ENCODE results near the gene SV2B. TPM values are rescaled to one million over a fixed set of nuclear protein-coding genes. Genes with fewer than 3 reads are reported as not detected.

SV2B gene
- total and polyA plus RNA-seq, 2 experiments from 2014 or later = 0.17 to 2.2 TPM

DNA sequence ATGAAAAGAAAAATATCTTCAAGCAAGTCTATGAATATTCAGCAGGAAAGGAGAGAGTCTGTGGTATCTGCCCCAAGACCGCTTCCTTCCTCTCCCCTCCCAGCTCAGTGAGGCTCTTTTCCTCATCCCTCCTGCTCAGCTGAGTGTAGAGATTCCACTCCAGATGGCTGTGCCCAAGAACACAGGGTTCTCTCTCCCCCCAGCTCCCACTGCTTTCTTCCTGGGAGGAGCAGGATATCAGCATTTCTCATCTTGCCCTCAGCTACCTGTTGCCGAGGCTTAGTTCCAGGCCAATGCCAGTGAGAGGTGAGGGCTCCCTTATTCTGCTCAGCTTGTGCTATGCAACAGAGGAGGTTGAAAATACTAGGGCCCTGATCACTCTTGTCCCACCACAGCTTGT lies 211.9 kb downstream of the SV2B start:
- Histone ChIP-seq H4K20me1 (ENCODE audit: insufficient read depth, poor library complexity, severe bottlenecking) (no peaks in the 10 kb centered on the region), H3K27me3 (peaks cover 2% of the 10 kb centered on the region), H3K4me1 (ENCODE audit: insufficient read depth) (no peaks in the 10 kb centered on the region), H3K9me2 (replicated peaks; ENCODE audit: insufficient read depth) (no peaks in the 10 kb centered on the region), H3K4me2 (no peak overlapping the region), H3K9me3 (ENCODE audit: low read depth) (no peaks in the 10 kb centered on the region), H3K36me3 (replicated peaks; ENCODE audit: insufficient read depth, low read depth) (no peaks in the 10 kb centered on the region), H3K27ac (no peak overlapping the region), H3K4me3 (no peak overlapping the region), H2AFZ (no peak overlapping the region), H3K79me2 (no peaks in the 10 kb centered on the region)
- 87% methylated on average over 2 of the region's 2 CpGs for WGBS (ENCODE audit: low lambda C conversion rate, missing lambda C conversion rate)
- TF ChIP-seq, protein P1, sequence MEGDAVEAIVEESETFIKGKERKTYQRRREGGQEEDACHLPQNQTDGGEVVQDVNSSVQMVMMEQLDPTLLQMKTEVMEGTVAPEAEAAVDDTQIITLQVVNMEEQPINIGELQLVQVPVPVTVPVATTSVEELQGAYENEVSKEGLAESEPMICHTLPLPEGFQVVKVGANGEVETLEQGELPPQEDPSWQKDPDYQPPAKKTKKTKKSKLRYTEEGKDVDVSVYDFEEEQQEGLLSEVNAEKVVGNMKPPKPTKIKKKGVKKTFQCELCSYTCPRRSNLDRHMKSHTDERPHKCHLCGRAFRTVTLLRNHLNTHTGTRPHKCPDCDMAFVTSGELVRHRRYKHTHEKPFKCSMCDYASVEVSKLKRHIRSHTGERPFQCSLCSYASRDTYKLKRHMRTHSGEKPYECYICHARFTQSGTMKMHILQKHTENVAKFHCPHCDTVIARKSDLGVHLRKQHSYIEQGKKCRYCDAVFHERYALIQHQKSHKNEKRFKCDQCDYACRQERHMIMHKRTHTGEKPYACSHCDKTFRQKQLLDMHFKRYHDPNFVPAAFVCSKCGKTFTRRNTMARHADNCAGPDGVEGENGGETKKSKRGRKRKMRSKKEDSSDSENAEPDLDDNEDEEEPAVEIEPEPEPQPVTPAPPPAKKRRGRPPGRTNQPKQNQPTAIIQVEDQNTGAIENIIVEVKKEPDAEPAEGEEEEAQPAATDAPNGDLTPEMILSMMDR (IDR thresholded peaks at IDR 0.05; ENCODE audit: poor library complexity) = no peak
- TF ChIP-seq EZH2phosphoT487 (IDR thresholded peaks at IDR 0.05; ENCODE audit: low read depth, severe bottlenecking, unreplicated experiment) (no peak), EZH2 (IDR thresholded peaks at IDR 0.05; ENCODE audit: borderline replicate concordance) (no peak)
- no peak for DNase-seq (ENCODE audit: low spot score)

DNA sequence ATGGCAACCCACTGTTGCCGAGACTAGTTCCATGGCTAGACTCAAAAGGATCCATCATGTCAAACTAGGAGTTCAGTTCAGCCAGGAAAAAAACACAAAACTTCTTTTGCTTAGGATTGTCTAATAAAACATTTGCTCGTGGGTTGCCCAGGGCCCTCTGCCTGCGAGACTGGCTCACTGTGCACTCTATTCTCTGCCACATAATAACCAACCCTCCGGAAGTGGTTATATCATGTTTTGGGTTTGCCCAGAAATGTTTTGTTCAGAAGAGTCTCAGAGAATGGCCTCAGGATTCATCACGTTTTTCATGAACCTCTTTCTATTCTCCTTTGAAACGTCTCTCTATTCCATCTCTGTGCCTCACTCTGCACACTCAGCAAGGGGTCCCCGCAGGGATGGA lies 216.1 kb downstream of the SV2B start:
- Histone ChIP-seq H3K79me2 (no peaks in the 10 kb centered on the region), H4K20me1 (ENCODE audit: insufficient read depth, poor library complexity, severe bottlenecking) (no peaks in the 10 kb centered on the region), H3K27me3 (no peaks in the 10 kb centered on the region), H3K4me1 (ENCODE audit: insufficient read depth) (no peaks in the 10 kb centered on the region), H3K9me3 (ENCODE audit: low read depth) (no peaks in the 10 kb centered on the region), H3K4me3 (no peak overlapping the region), H3K27ac (no peak overlapping the region), H3K36me3 (replicated peaks; ENCODE audit: insufficient read depth, low read depth) (no peaks in the 10 kb centered on the region), H3K4me2 (no peak overlapping the region), H2AFZ (no peak overlapping the region), H3K9me2 (replicated peaks; ENCODE audit: insufficient read depth) (no peaks in the 10 kb centered on the region)
- 80% methylated on average over 7 of the region's 7 CpGs for WGBS (ENCODE audit: low lambda C conversion rate, missing lambda C conversion rate)
- DNase-seq (ENCODE audit: low spot score) = no peak
- TF ChIP-seq, protein P1 (IDR thresholded peaks at IDR 0.05; ENCODE audit: poor library complexity) = no peak
- no peak for TF ChIP-seq EZH2 (IDR thresholded peaks at IDR 0.05; ENCODE audit: borderline replicate concordance)
- no peak for TF ChIP-seq EZH2phosphoT487 (IDR thresholded peaks at IDR 0.05; ENCODE audit: low read depth, severe bottlenecking, unreplicated experiment)

DNA sequence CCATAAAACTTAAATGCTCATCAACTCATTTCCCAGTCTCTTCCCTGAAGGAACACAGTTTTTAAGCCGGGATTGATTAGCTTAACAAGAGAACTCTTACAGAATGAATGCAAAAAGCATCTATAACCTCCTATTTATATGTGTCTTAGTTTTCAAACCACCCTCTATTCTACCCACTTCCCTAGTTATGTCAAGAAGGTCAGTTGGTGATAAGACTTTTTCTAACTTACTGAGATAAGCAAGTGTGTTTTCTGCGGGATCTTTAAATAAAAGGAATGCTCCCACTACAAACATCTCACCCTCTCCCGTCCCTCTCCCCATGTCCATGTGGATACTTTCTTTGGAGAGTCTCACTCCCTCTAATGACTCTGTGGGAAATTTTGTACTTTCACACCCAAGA lies 218.5 kb downstream of the SV2B start:
- no peaks in the 10 kb centered on the region for H3K27me3 ChIP-seq
- no peak for TF ChIP-seq EZH2phosphoT487 (IDR thresholded peaks at IDR 0.05; ENCODE audit: low read depth, severe bottlenecking, unreplicated experiment)
- TF ChIP-seq, protein P1 (IDR thresholded peaks at IDR 0.05; ENCODE audit: poor library complexity) = no peak
- no peak for TF ChIP-seq EZH2 (IDR thresholded peaks at IDR 0.05; ENCODE audit: borderline replicate concordance)

DNA sequence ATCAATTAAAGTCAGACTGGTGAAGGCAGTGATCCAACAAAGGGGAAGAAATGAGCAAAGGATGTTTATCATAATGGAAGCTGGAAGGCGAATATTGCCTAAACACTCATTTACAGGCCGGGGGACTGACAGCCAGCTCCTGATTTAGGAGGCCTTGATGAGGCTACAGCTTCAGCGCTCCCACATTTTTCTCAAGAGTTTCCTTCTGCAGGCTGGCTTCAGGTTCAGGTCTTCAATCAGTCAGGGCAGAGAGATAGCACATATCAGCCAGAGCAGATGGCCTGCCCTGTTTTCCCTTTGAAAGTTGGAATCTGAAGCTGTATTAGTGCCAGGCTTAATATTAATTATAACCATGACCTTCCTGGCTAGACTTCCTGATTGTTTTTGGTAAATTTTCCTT lies 218.9 kb downstream of the SV2B start:
- H2AFZ ChIP-seq = no peak overlapping the region
- H3K27me3 ChIP-seq = no peaks in the 10 kb centered on the region
- no peaks in the 10 kb centered on the region for H3K9me3 ChIP-seq (ENCODE audit: low read depth)
- no peaks in the 10 kb centered on the region for H3K36me3 ChIP-seq (replicated peaks; ENCODE audit: insufficient read depth, low read depth)
- H3K27ac ChIP-seq = no peak overlapping the region
- H3K4me2 ChIP-seq = no peak overlapping the region
- H3K4me1 ChIP-seq (ENCODE audit: insufficient read depth) = no peaks in the 10 kb centered on the region
- 91% methylated on average over 3 of the region's 3 CpGs for WGBS (ENCODE audit: low lambda C conversion rate, missing lambda C conversion rate)
- TF ChIP-seq EZH2phosphoT487 (IDR thresholded peaks at IDR 0.05; ENCODE audit: low read depth, severe bottlenecking, unreplicated experiment) = no peak
- TF ChIP-seq, protein P1 (IDR thresholded peaks at IDR 0.05; ENCODE audit: poor library complexity) = no peak
- no peak for TF ChIP-seq EZH2 (IDR thresholded peaks at IDR 0.05; ENCODE audit: borderline replicate concordance)
- no peaks in the 10 kb centered on the region for H3K79me2 ChIP-seq
- DNase-seq (ENCODE audit: low spot score) = no peak
- H4K20me1 ChIP-seq (ENCODE audit: insufficient read depth, poor library complexity, severe bottlenecking) = no peaks in the 10 kb centered on the region
- no peaks in the 10 kb centered on the region for H3K9me2 ChIP-seq (replicated peaks; ENCODE audit: insufficient read depth)
- H3K4me3 ChIP-seq = no peak overlapping the region

More for the DNA sequence above, 218.5 kb downstream of the SV2B start:
- Histone ChIP-seq H3K9me2 (replicated peaks; ENCODE audit: insufficient read depth) (no peaks in the 10 kb centered on the region), H3K79me2 (no peaks in the 10 kb centered on the region), H3K4me3 (no peak overlapping the region), H3K36me3 (replicated peaks; ENCODE audit: insufficient read depth, low read depth) (no peaks in the 10 kb centered on the region), H3K27ac (no peak overlapping the region), H3K9me3 (ENCODE audit: low read depth) (no peaks in the 10 kb centered on the region), H3K4me1 (ENCODE audit: insufficient read depth) (no peaks in the 10 kb centered on the region), H4K20me1 (ENCODE audit: insufficient read depth, poor library complexity, severe bottlenecking) (no peaks in the 10 kb centered on the region), H3K4me2 (no peak overlapping the region), H2AFZ (no peak overlapping the region)
- WGBS (ENCODE audit: low lambda C conversion rate, missing lambda C conversion rate) = 54% methylated on average over 3 of the region's 3 CpGs
- DNase-seq (ENCODE audit: low spot score) = no peak
